ENCODE results near the gene SBNO1.

SBNO1 gene

GRCh38 chr12:123242116-123242904 lies 122.3 kb downstream of the SBNO1 start:
- H3K4me3 ChIP-seq (ENCODE audit: low read length) = no peak overlapping the region
- TF ChIP-seq CTCF (conservative IDR thresholded peaks at IDR 0.05; ENCODE audit: low read depth, low read length) = no peak
- no peak for DNase-seq (ENCODE audit: low read depth)

Data from retinal pigment epithelial cell (primary cell).